Common myeloid progenitor, CD34-positive (primary cell): ENCODE measurements around the gene MCFD2.

Experiments used
- CTCF ChIA-PET: fragments of 350-600 bp; sonication (Branson Sonifier 250); formaldehyde crosslinking; loops from one replicate; lab custom pipeline; 2021; ENCODE audit warnings: antibody characterized with exemption; lab: Charles Lee
- POLR2A ChIA-PET: fragments of 350-600 bp; sonication (Branson Sonifier 250); formaldehyde crosslinking; loops from one replicate; lab custom pipeline; 2021; ENCODE audit warnings: antibody characterized with exemption; lab: Charles Lee
- DNase-seq, 3 donors: peaks; one replicate each; pipeline versions ENCODE4 v3.0.0 to v3.0.0-alpha.2; 2013
- H3K27ac ChIP-seq, 2 experiments: 1 replicate in 1 of 2; 2 replicates in 1 of 2; pipeline ENCODE4 v1.7.0; 2013; ENCODE audit warnings: inconsistent platforms in 2 of 2, low read length in 2 of 2, mild to moderate bottlenecking in 2 of 2, low read depth in 1 of 2, moderate library complexity in 1 of 2; ENCODE audit not compliant: severe bottlenecking in 2 of 2, insufficient read depth in 1 of 2, poor library complexity in 1 of 2
- H3K27me3 ChIP-seq, 5 experiments: replicated peaks in 2 of 5; 1 replicate in 3 of 5; 2 replicates in 2 of 5; pipeline versions ENCODE4 v1.6.1 to v1.7.0; 2013; ENCODE audit warnings: low read length in 4 of 5, mild to moderate bottlenecking in 2 of 5, moderate library complexity in 2 of 5, inconsistent platforms in 1 of 5; ENCODE audit not compliant: insufficient read depth in 5 of 5, control insufficient read depth in 4 of 5
- H3K36me3 ChIP-seq, 4 experiments: 1 replicate in 2 of 4; 2 replicates in 2 of 4; pipeline versions ENCODE4 v1.6.1 to v1.7.0; 2013; ENCODE audit warnings: low read length in 3 of 4, control low read depth in 1 of 4, mild to moderate bottlenecking in 1 of 4; ENCODE audit not compliant: control insufficient read depth in 4 of 4, insufficient read depth in 4 of 4
- H3K4me1 ChIP-seq, 4 experiments: 1 replicate in 3 of 4; 2 replicates in 1 of 4; pipeline versions ENCODE4 v1.6.1 to v1.7.1; 2013; ENCODE audit warnings: low read length in 3 of 4, mild to moderate bottlenecking in 3 of 4, control low read depth in 1 of 4, inconsistent platforms in 1 of 4, moderate library complexity in 1 of 4; ENCODE audit not compliant: control insufficient read depth in 4 of 4, insufficient read depth in 4 of 4; ENCODE audit errors: control extremely low read depth in 1 of 4
- H3K4me3 ChIP-seq, 7 experiments: 1 replicate in 4 of 7; 2 replicates in 3 of 7; pipeline versions ENCODE4 v1.5.1 to v1.7.0; 2013; ENCODE audit warnings: mild to moderate bottlenecking in 7 of 7, low read length in 6 of 7, moderate library complexity in 6 of 7, inconsistent platforms in 2 of 7, low read depth in 2 of 7, control low read depth in 1 of 7; ENCODE audit not compliant: insufficient read depth in 4 of 7, control insufficient read depth in 1 of 7; ENCODE audit errors: extremely low read depth in 1 of 7
- H3K9me3 ChIP-seq, 5 experiments: 1 replicate in 4 of 5; 2 replicates in 1 of 5; pipeline versions ENCODE4 v1.6.1 to v1.7.1; 2013; ENCODE audit warnings: low read length in 4 of 5, mild to moderate bottlenecking in 2 of 5, inconsistent platforms in 1 of 5, low read depth in 1 of 5, moderate library complexity in 1 of 5; ENCODE audit not compliant: control insufficient read depth in 4 of 5, insufficient read depth in 2 of 5; ENCODE audit errors: control extremely low read depth in 1 of 5
- WGBS: methylation state at CpG from one replicate; pipeline ENCODE4 v1.1.5; 2013; ENCODE audit not compliant: insufficient coverage; 5-methylcytosine and 5-hydroxymethylcytosine counted together

The MCFD2 gene

GRCh38 chr2:46925474-46926351 lies 10.1 kb upstream of the MCFD2 start:
- peaks cover 4 to 10% (median 8%) of the 10 kb centered on the region in 5 experiments for H3K9me3 ChIP-seq
- WGBS: 80% methylated on average over 1 of the region's 6 CpGs
- no peak overlapping the region for H3K4me3 ChIP-seq
- ChIA-PET CTCF (no interaction called here), POLR2A (no interaction called here)
- H3K27ac ChIP-seq: no peak overlapping the region
- H3K27me3 ChIP-seq: no peaks in the 10 kb centered on the region
- H3K36me3 ChIP-seq: peaks cover 0 to 9% (median 3%) of the 10 kb centered on the region in 4 experiments
- peaks cover 0 to 4% (median 0%) of the 10 kb centered on the region in 4 experiments for H3K4me1 ChIP-seq
- no peak for DNase-seq

- no peak overlapping the region for H3K4me3 ChIP-seq
- DNase-seq: no peak
- ChIA-PET CTCF (no interaction called here), POLR2A (no interaction called here)
- 100% methylated on average over 5 of the region's 5 CpGs for WGBS
- peaks cover 0 to 4% (median 0%) of the 10 kb centered on the region in 4 experiments for H3K4me1 ChIP-seq
- no peak overlapping the region for H3K27ac ChIP-seq
- peaks cover 4 to 10% (median 7%) of the 10 kb centered on the region in 5 experiments for H3K9me3 ChIP-seq
- peaks cover 0 to 9% (median 3%) of the 10 kb centered on the region in 4 experiments for H3K36me3 ChIP-seq
- no peaks in the 10 kb centered on the region for H3K27me3 ChIP-seq
Measured at GRCh38 chr2:46924608-46925007, 9.0 kb upstream of the MCFD2 start.

- POLR2A ChIA-PET: no interaction called here
- CTCF ChIA-PET: no interaction called here
- DNase-seq: no peak
- Histone ChIP-seq H3K27ac (no peak overlapping the region), H3K4me3 (no peak overlapping the region), H3K36me3 (peaks cover 0 to 9% (median 3%) of the 10 kb centered on the region in 4 experiments), H3K9me3 (peaks cover 4 to 10% (median 6%) of the 10 kb centered on the region in 5 experiments), H3K4me1 (peaks cover 0 to 4% (median 0%) of the 10 kb centered on the region in 4 experiments), H3K27me3 (no peaks in the 10 kb centered on the region)
- WGBS: 94% methylated on average over 2 of the region's 2 CpGs
Measured at GRCh38 chr2:46924038-46924437, 8.4 kb upstream of the MCFD2 start.

- H3K4me3 ChIP-seq: no peak overlapping the region
- no peaks in the 10 kb centered on the region for H3K27me3 ChIP-seq
- ChIA-PET POLR2A (no interaction called here), CTCF (interaction anchor here (1.5 to 8.0 kb wide), 2 partner anchors 6 to 37 kb away, joined by 3 to 52 read pairs; no protein-coding TSS in a partner anchor)
- peaks cover 4 to 10% (median 6%) of the 10 kb centered on the region in 5 experiments for H3K9me3 ChIP-seq
- no peak overlapping the region for H3K27ac ChIP-seq
- peaks cover 0 to 4% (median 0%) of the 10 kb centered on the region in 4 experiments for H3K4me1 ChIP-seq
- peaks cover 0 to 9% (median 3%) of the 10 kb centered on the region in 4 experiments for H3K36me3 ChIP-seq
- no peak for DNase-seq
Measured at GRCh38 chr2:46923041-46923528, 7.5 kb upstream of the MCFD2 start.

- H3K9me3 ChIP-seq: peaks cover 4 to 10% (median 6%) of the 10 kb centered on the region in 5 experiments
- no peaks in the 10 kb centered on the region for H3K27me3 ChIP-seq
- 100% methylated on average over 1 of the region's 4 CpGs for WGBS
- DNase-seq: no peak
- no peak overlapping the region for H3K4me3 ChIP-seq
- H3K27ac ChIP-seq: no peak overlapping the region
- H3K4me1 ChIP-seq: peaks cover 0 to 4% (median 0%) of the 10 kb centered on the region in 4 experiments
- peaks cover 0 to 9% (median 3%) of the 10 kb centered on the region in 4 experiments for H3K36me3 ChIP-seq
- ChIA-PET POLR2A (no interaction called here), CTCF (interaction anchor here (1.1 to 8.0 kb wide), 4 partner anchors 7 to 43 kb away, joined by 3 to 52 read pairs (median 5); no protein-coding TSS in a partner anchor)
Measured at GRCh38 chr2:46922606-46923005, 7.0 kb upstream of the MCFD2 start.

- Histone ChIP-seq H3K4me3 (no peak overlapping the region), H3K9me3 (peaks cover 0 to 10% (median 6%) of the 10 kb centered on the region in 5 experiments), H3K4me1 (peaks cover 0 to 7% (median 2%) of the 10 kb centered on the region in 4 experiments), H3K27me3 (no peaks in the 10 kb centered on the region), H3K27ac (no peak overlapping the region), H3K36me3 (peaks cover 0 to 9% (median 3%) of the 10 kb centered on the region in 4 experiments)
- ChIA-PET POLR2A (no interaction called here), CTCF (interaction anchor here (1.1 to 8.0 kb wide), 4 partner anchors 8 to 43 kb away, joined by 3 to 52 read pairs (median 5); no protein-coding TSS in a partner anchor)
- WGBS: 98% methylated on average over 6 of the region's 11 CpGs
- no peak for DNase-seq
Measured at GRCh38 chr2:46921676-46922448, 6.3 kb upstream of the MCFD2 start.
